NCI-H2171 (cell line): ENCODE data around the gene RBM33.

Experiments used
- DNase-seq: peaks from one replicate; lab custom pipeline; 2025; lab: John Stamatoyannopoulos, UW

RBM33 gene

DNA sequence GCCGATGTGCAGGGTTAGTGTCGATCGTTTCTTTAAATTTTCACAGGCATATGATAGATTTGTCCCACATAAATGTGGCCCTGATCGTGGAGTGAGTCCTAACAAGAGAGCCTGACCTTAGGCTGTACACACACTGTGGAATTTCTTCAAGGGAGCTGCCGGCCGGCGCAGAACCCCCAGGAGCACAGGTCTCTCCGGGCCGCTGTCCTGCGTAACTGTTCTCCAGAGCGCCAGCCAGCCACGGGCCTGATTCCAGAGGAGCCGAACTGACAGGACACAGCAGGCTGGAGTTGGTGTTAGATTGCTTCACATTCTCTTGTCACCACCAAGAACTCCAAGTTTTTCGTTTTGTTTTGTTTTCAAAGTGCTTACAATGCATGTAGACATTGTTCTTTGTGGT, 130.5 kb downstream of the RBM33 start:
- no peak for DNase-seq

DNA sequence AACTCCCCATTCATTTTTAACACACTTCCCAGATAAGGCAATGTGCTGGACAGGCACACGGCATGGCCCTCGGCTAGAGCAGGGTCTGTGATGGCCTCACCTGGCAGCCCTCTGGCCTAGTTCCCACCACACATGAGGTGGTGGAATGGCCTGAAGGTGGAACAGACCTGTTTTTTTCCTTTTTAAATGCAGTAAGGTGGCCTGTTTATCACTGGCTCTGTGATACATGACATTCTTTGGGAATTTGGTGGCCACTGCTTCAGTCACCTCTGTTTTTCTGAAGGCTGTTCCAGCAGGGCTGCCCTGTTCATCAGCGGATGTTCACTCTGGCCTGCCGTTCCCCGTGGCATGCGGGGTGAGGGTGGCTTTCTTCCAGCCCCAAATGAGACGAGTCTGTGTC, 131.2 kb downstream of the RBM33 start:
- no peak for DNase-seq

DNA sequence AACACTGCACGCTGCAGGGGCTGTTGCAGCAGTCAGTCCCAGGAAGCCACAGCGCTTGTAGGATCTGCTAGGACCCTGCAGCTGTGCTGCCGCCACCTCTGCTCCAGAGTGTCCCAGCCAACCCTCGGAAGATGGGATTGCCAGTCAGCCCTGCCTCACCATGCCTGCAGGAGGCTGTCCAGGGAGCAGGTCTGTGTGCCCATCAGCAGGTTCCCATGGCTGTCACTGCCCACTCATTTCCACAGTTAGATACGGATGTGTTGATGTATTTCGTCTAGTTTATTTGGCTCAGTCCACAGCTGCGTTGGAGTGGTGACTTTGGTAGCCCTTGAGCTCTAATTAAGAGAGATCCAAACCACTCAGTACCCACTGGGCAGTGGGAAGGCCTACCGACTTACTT, 132.1 kb downstream of the RBM33 start:
- DNase-seq: no peak

DNA sequence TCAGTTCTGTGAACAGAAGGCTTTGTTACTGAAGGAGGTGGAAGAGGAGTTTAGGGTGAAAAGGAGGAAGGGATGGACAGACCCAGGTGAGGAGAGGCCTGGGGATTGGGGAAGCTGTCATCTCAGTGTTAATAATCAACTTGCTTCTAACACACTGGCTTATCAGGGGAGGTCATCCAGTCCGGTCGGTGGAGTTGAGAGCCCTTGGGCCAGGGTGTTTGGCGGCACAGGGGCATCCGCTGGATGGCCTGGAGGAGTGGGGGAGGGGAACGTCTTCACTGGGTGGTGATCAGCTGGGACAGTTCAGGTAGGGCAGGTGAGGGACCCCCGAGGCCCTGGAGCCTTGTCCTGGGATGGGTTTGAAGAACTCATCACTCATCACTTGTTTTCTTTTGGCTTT, 133.9 kb downstream of the RBM33 start:
- DNase-seq: no peak

DNA sequence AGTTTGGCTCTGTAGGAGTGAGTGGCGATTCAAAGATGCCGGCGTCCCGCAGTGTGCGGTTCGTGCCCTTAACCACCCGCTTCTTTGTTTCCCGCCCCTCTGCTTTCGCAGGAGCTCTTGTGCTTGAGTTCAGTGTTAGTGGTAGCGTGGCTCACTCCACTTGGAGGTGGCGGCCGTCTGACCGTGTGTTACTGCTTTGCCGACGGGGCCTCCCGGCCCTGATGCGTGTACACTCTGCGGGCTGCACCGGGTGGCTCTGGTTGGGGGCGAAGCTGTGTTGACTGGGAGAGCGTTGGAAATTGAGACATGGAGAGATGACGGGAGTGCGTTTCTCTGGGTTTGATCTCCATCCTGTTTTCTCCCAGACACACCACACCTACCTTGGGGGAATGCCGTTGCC, 136.4 kb downstream of the RBM33 start:
- DNase-seq: no peak

- no peak for DNase-seq
These were observed 137.0 kb downstream of the RBM33 start for GRCh38 chr7:155781433-155781832.

GRCh38 chr7:155782466-155782865, 138.0 kb downstream of the RBM33 start:
- no peak for DNase-seq

GRCh38 chr7:155785536-155785935, 141.1 kb downstream of the RBM33 start:
- DNase-seq: no peak

GRCh38 chr7:155786491-155786890, 142.0 kb downstream of the RBM33 start:
- no peak for DNase-seq

GRCh38 chr7:155787171-155787851, 142.8 kb downstream of the RBM33 start:
- DNase-seq: no peak

DNA sequence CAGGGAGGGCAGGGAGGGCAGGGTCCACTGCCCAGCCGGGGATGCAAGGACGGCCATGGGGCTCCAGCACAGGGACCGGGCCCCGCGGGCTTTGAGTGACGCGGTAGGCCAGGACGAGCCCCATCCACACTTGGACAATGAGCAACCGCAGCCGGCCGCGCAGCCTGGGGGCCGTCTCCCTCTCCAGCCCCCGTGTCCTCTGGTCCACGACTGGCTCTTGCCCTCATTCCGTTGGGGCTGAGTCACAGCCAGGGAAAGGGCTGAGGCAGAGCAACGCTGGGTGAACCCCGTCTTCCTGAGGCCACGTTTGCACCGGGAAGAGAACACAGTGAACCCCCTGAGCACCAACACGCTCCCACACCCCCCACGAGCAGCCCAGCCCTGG, 144.1 kb downstream of the RBM33 start:
- DNase-seq: no peak

DNA sequence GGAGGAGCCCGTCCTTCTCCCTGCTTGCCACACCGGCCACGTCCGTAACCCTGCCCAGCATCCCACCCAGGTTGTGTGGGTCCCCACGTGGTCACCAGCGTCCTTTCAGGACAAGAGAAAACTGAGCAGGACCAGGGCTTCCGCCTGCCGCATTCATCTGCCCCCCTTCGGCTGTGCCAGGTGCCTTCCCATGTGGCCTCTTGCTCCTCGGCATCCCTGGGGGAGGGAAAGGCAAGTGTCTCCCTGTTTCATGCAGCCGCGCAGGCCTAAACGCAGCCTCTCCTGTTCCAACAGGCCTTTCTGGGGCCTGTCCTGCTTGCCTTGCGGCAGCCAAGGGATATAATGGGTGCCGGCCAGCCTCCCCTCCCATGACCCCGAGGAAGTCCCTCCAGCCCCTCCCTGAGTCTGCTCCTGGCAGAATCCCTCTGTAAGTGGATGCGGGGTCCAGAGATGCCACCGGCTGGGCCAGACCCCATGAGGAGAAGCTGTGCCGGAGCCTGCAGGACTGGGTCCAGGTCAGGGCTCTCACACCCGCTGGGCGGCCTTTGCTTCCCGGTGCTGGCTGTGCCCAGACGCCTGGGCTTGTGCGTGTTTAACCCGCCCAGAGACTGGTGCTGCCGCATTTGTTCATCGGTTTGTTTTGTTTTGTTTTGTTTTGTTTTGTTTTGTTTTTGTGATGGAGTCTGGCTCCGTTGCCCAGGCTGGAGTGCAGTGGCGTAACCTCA, 144.7 kb downstream of the RBM33 start:
- no peak for DNase-seq

DNA sequence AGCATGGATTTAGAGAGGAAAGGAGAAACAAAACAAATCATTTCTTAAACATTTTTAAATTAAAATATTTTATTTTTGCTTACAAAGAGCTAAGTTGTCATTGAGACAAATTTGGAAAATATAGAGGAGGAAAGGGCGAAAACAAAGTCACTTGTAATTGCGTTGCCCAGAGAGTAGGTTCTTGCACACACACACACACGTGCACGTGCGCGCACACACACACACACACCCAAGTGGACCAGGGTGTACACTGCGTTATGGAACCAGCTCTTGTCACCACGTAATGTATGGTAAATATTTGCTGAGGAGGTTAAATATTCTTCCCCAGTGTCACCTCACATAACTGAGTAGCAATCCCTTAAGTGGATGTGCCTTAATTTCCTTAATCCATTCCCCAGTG, 146.2 kb downstream of the RBM33 start:
- DNase-seq: no peak

- no peak for DNase-seq
These were observed 146.8 kb downstream of the RBM33 start for GRCh38 chr7:155791214-155791737.

DNA sequence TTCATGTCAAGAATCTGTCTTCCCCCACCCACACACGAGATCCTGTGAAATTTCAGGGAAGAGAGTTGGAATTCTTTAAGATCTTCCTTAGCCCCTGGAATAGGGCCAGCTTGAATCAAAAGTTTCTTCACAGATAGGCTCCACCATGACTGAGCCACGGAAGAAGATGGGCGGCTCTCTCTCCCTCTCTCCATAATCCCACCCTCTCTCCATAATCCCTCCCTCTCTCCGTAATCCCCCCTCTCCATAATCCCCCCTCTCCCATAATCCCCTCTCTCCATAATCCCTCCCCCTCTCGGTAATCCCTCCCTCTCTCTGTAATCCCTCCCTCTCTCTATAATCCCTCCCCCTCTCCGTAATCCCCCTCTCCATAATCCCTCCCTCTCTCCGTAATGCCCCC, 147.4 kb downstream of the RBM33 start:
- DNase-seq: no peak

GRCh38 chr7:155792315-155792960, 148.0 kb downstream of the RBM33 start:
- DNase-seq: no peak

- no peak for DNase-seq
These were observed 148.6 kb downstream of the RBM33 start for GRCh38 chr7:155792999-155793560.

DNA sequence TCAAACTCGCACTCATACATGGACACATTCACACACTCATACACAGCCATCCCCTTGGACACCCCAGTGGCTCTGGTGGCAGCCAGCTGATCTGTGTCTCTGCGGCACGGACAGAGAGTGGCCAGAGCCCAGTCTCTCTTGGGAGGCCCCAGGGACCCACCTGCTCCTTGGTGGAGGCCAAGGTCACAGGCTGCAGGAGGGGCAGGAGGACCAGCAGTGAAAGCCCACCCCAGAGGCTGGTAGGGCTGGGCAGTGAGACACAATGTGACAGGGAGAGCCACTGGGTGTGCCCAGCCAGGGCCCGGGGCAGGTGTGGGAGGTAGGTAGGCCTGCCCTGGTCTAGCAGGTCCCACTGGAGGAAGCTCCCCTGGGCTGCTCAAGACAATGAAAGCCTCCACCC, 149.3 kb downstream of the RBM33 start:
- no peak for DNase-seq

GRCh38 chr7:155794196-155794595, 149.7 kb downstream of the RBM33 start:
- no peak for DNase-seq

GRCh38 chr7:155795401-155795800, 150.9 kb downstream of the RBM33 start:
- no peak for DNase-seq

GRCh38 chr7:155795951-155796350, 151.5 kb downstream of the RBM33 start:
- no peak for DNase-seq

GRCh38 chr7:155796381-155797261, 152.2 kb downstream of the RBM33 start:
- no peak for DNase-seq
